HG03342 (cell line): Measurements from ENCODE around the gene ZNF730.
"Not testable (repeated sequence)": the region's sequence is repeated elsewhere in the genome, so short reads cannot be mapped to it uniquely, and the experiment has no call there.

Experiments
- ATAC-seq: cut with Tn5 transposase; IDR thresholded peaks from one replicate; pipeline ENCODE4 v1.9.1; 2021; ENCODE audit warnings: mild to moderate bottlenecking, moderate library complexity; ENCODE audit not compliant: unreplicated experiment

Gene ZNF730

DNA sequence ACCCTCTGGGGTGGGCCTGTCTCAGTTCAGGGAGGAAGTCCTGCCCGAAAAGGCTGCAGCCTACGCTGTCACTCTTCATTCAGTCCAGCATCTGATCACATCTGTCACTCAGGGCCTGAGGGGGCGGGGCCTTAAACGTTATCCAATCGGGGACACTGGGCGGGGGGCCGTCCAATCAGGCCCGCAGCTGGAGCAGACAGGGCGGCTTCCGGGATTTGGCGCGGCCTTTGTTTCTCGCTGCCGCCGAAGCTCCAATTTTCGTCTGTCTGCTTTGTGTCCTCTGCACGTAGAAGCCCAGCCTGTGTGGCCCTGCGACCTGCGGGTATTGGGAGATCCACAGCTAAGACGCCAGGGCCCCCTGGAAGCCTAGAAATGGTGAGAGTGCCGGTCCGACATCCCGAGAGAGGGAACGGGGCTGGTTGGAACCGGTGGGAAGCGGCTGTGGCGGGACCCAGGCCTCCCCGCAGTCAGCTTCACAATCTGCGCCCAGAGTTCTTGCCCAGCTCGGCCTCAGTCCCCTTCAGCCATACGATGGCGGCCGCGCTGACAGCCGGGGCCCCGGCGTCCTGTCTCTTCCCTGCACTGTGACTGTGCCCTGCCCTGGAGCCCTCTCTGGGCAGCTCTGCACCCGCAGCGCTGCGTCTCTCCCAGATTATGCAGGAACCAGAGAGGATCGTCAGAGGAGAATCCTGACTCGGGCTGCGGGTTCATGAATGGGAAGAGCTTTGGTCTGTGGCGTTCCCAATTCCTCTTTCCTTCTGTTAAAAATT, at the start of gene ZNF730:
ZNF730 (plus strand) TSS at position 224 of the 770 bp plus-strand sequence; CDS start at position 373, 149 bp downstream.
- ATAC-seq = peak; percentile 87

DNA sequence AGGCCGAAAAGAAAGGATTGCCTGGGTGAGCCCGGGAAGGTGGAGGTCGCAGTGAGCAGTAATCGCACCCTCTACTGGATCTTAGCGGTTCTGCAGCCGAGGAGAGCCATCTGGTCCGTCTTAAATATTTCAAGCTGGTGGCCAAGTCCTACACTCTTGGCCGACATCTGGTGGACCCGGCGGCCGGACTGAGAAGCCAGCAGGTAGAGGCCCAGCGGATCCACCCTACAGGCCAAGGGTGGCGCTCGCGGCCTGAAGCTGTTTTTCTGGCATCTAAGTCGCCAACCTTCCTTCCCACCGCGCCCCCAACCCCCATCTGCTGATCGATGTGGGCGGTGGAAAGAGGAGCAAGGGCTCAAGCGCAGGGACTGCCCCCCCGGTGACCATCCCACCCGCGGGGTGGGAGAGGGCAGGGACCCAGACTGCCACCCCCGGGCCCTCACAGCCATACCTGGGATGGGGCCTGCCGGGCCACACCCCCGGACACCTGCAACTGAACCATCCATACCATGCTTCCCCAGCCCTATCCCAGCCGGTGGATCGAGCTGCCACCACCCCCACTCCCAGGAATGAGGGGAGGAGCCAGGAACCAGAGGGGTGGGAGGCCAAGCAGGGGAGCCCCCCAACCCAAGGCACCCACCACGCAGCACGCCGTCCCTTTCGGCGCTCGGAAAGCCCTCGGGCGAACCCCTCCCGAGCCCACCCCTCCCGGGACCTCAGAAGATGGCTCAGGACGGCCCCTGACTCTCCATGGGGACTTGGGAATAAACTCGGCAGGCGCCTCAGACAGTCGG, 46.3 kb upstream of the ZNF730 start:
- no peak for ATAC-seq

DNA sequence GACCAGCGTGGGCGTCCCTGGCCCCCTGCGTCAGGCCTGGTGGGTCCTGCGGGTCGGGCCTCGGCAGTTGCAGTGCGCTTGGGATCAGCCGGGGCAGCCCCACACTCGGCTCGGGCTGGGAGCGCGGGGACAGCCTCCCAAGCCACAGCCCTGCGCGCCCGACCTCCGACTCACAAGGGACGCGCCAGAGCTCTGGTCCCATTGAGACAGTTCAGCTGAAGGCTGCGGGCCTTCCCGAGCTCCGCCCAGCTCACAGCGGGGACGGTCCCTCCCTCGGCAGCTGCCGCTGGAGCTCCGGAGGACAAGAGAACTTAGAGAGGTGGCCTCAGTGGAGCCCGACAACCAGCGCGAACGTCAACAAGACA, 45.7 kb upstream of the ZNF730 start:
- ATAC-seq = no peak

- ATAC-seq = no peak
These were observed 41.6 kb upstream of the ZNF730 start for GRCh38 chr19:23075031-23075733.

DNA sequence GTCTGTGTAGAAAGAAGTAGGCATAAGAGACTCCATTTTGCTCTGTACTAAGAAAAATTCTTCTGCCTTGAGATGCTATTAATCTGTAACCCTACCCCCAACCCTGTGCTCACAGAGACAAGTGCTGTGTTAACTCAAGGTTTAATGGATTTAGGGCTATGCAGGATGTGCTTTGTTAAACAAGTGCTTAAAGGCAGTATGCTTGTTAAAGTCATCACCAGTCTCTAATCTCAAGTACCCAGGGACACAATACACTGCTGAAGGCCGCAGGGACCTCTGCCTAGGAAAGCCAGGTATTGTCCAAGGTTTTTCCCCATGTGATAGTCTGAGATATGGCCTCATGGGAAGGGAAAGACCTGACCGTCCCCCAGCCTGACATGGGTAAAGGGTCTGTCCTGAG, 39.0 kb upstream of the ZNF730 start:
- ATAC-seq = not testable (repeated sequence)

GRCh38 chr19:23093832-23094231, 23.0 kb upstream of the ZNF730 start:
- no peak for ATAC-seq

- ATAC-seq = no peak
These were observed 21.4 kb upstream of the ZNF730 start for GRCh38 chr19:23095418-23095817.

- ATAC-seq = no peak
These were observed 18.5 kb upstream of the ZNF730 start for GRCh38 chr19:23098286-23098685.

GRCh38 chr19:23098988-23099387, 17.8 kb upstream of the ZNF730 start:
- ATAC-seq = no peak

DNA sequence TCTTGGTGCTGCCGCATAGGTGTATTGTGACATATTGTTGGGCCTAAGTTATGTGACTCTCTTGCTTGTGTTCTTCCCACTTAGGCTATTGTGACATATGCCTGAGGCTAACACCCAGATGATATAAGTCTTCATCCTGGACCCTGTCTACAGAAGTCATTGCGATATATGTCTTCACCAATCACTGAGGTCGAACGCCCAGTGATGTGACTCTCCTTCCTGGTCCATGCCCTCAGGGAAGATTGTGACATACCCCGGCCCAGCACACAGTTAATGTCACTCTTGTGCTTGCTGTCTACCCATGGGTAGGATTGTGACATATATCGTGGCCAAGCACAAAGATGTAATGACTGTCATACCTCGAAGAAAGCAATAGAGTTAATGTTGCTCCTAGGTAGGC, 16.9 kb upstream of the ZNF730 start:
- no peak for ATAC-seq

- no peak for ATAC-seq
These were observed 15.6 kb upstream of the ZNF730 start for GRCh38 chr19:23101241-23101640.

DNA sequence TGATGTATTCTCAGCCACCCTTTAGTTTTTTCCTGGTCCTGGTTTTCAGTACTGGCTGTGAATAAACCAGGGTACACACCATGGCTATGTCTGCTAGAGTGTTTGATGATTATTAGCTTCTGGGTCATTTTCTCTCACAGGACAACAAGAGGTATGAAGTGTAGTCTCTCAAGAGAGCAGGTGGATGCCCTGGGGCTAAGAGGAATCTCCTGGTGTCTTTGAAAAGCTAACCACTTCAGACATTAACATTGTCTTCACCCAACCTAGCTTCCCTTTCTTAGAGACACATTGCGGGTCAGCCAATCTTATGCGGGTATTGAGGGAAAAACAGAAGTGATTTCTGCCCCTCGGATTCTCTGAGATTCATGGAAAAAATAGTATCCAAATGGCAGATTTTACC, 1.6 kb downstream of the ZNF730 start:
- no peak for ATAC-seq

DNA sequence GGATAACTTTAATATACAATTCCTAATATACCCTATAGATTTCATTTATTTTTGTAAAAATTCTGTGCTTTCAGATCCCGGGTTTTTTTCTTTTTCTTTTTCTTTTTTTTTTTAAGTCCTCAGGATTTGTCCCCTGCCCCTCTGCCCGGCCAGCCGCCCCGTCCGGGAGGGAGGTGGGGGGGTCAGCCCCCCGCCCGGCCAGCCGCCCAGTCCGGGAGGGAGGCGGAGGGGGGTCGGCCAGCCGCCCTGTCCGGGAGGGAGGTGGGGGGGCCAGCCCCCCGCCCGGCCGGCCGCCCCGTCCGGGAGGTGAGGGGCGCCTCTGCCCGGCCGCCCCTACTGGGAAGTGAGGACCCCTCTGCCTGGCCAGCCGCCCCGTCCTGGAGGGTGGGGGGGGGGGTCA, 17.4 kb downstream of the ZNF730 start:
- ATAC-seq = not testable (repeated sequence)

DNA sequence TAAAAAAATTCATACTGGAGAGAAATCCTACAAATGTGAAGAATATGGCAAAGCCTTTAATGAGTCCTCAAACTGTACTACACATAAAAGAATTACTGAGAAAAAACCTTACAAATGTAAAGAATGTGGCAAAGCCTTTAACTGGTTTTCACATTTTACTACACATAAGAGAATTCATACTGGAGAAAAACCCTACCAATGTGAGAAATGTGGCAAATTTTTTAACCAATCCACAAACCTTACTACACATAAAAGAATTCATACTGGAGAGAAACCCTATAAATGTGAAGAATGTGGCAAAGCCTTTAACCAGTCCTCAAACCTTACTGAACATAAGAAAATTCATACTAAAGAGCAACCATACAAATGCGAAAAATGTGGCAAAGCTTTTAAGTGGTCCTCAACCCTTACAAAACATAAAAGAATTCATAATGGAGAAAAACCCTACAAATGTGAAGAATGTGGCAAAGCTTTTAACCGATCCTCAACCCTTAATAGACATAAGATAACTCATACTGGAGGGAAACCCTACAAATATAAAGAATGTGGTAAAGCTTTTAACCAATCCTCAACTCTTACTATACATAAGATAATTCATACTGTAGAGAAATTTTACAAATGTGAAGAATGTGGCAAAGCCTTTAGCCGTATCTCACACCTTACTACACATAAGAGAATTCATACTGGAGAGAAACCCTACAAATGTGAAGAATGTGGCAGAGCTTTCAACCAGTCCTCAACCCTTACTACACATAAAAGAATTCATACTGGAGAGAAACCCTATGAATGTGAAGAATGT, 29.0 kb downstream of the ZNF730 start:
- ATAC-seq = no peak

- ATAC-seq = no peak
These were observed 43.9 kb downstream of the ZNF730 start for GRCh38 chr19:23160766-23161165.

DNA sequence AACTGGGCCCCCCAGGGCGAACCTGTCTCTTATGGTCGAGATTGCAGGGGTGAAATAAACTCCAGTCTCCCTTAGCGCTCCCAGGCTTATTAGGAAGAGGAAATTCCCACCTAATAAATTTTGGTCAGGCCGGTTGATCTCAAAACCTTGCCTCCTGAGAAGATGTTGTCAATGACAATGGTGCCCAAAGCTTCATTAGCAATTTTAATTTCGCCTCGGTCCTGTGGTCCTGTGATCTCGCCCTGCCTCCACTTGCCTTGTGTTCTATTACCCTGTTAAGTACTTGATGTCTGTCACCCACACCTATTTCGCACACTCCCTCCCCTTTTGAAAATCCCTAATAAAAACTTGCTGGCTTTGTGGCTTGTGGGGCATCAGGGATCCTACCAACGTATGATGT, 51.5 kb downstream of the ZNF730 start:
- not testable (repeated sequence) for ATAC-seq

DNA sequence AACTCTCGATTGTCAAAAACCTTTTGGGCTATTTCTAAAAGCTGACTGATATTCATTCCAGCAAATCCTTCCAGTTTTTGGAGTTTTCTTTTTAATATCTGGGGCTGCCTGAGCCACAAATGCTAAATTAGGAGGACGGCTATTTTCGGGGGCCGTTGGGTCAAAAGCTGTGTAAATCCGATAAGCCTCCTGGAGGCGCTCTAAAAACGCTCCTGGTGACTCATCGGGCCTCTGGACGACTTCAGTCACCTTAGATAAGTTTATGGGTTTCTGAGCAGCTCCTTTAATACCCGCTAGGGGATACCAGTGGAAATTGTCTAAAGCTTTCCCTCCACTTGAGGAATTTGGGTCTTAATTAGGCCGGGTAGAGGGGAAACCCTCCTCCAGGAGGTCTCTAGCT, 66.4 kb downstream of the ZNF730 start:
- ATAC-seq = no peak

- no peak for ATAC-seq
These were observed 73.5 kb downstream of the ZNF730 start for GRCh38 chr19:23190341-23190740.
